AG04450 (cell line): ENCODE data around the gene VWA5B1. TPM values are rescaled to one million over a fixed set of nuclear protein-coding genes. Genes with fewer than 3 reads are reported as not detected.

ENCODE experiments used
- CTCF ChIA-PET: fragments of 300-600, 350-600 bp; formaldehyde crosslinking; extraction: SDS; loops from one replicate; lab custom pipeline; 2022; ENCODE audit warnings: antibody characterized with exemption, inconsistent platforms; lab: Charles Lee
- POLR2A ChIA-PET: fragments of 350-600 bp; formaldehyde crosslinking; extraction: SDS; loops from one replicate; lab custom pipeline; 2021; ENCODE audit warnings: antibody characterized with exemption, inconsistent platforms; lab: Yijun Ruan, JAX
- DNase-seq: peaks from one replicate; pipeline ENCODE4 v3.0.0-alpha.2; 2011; ENCODE audit warnings: low read depth, low spot score
- H3K27ac ChIP-seq: one replicate; pipeline ENCODE4 v1.5.1; 2012; ENCODE audit warnings: low read depth, low read length, control low read depth
- H3K27me3 ChIP-seq: one replicate; pipeline ENCODE4 v1.6.0; 2012; ENCODE audit warnings: low read length; ENCODE audit not compliant: control insufficient read depth, insufficient read depth
- H3K4me3 ChIP-seq: 2 replicates; pipeline ENCODE4 v1.5.1; 2011; ENCODE audit warnings: mild to moderate bottlenecking, low read depth, low read length, control low read depth
- H3K9me3 ChIP-seq: 2 replicates; pipeline ENCODE4 v1.5.1; 2012; ENCODE audit warnings: low read length; ENCODE audit not compliant: control insufficient read depth, insufficient read depth
- polyA plus RNA-seq: library from polyadenylated mRNA; depleted of rRNA; stranded (reverse); fragments of >200 nt; gene quantifications from 2 replicates; pipeline ENCODE4 v1.2.3, GENCODE V29; 2011
- TF ChIP-seq, protein P1 (sequence below): IDR thresholded peaks from 2 replicates; pipeline ENCODE4 v1.5.1; 2011; ENCODE audit warnings: low read depth, low read length, control low read depth, inconsistent platforms

The VWA5B1 gene
- polyA plus RNA-seq, 1 experiment: not detected

DNA sequence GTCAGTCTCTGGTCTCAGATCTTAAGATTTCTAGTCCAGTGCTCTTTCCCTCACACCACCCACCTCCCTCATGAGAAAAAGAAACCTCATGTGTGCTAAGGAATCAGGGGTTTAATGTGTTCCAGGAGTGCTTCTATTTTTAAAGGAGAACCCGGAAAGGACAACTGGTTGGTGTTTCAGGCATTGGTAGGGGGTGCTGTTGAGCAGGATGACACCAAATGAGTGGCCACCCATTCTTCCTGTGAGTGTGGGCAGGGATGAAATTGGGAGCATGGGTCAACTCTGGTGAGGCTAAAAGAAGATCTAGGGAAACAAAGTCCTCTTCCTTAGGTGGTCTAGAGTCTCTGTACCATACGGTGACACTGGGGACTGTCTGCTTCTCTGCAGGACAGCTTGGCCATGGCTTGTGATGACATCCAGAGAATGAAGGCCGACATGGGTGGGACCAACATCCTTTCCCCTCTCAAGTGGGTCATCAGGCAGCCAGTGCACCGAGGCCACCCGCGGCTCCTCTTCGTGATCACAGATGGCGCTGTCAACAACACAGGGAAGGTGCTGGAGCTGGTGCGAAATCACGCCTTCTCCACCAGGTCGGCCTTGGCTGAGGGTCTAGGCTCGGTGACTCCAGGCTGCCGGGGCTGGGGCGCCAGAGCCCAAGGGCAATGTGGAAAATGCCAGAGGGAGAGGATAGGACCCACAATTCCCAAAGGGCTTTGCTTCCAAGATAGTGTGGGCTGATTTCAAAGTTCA is 39.3 kb downstream of the VWA5B1 start:
- Histone ChIP-seq H3K9me3 (peaks cover 2% of the 10 kb centered on the region; the same call in 1 of the 2 replicates), H3K4me3 (no peak overlapping the region), H3K27ac (no peak overlapping the region), H3K27me3 (peaks cover 15% of the 10 kb centered on the region)
- POLR2A ChIA-PET: no interaction called here
- CTCF ChIA-PET: interaction anchor here (0.6 to 0.7 kb wide), 4 partner anchors 12 to 1525 kb away, joined by 3 to 5 read pairs (median 4); no protein-coding TSS in a partner anchor
- TF ChIP-seq, protein P1, sequence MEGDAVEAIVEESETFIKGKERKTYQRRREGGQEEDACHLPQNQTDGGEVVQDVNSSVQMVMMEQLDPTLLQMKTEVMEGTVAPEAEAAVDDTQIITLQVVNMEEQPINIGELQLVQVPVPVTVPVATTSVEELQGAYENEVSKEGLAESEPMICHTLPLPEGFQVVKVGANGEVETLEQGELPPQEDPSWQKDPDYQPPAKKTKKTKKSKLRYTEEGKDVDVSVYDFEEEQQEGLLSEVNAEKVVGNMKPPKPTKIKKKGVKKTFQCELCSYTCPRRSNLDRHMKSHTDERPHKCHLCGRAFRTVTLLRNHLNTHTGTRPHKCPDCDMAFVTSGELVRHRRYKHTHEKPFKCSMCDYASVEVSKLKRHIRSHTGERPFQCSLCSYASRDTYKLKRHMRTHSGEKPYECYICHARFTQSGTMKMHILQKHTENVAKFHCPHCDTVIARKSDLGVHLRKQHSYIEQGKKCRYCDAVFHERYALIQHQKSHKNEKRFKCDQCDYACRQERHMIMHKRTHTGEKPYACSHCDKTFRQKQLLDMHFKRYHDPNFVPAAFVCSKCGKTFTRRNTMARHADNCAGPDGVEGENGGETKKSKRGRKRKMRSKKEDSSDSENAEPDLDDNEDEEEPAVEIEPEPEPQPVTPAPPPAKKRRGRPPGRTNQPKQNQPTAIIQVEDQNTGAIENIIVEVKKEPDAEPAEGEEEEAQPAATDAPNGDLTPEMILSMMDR: peak; percentile 14; the same call in 1 of the 2 replicates
- DNase-seq: no peak

DNA sequence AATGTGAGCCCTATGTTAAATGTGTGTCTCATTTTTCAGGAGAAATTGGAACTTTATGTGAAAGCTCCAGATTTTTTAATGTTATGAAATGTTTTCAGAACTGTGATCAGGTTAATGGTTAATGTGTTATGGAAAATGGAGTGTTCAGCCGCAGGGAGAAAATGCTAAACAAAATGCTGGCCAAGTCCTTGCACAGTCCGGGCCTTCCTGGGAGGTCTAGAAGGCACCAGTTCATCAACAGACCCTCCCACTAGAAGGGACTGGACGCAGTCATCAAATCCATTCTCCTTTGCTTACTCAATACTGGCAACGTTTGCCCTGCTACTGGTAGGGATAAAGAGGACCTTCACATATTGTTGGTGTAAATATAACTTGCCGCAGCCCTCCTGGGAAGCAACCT is 43.4 kb downstream of the VWA5B1 start:
- TF ChIP-seq, protein P1: no peak
- CTCF ChIA-PET: interaction anchor here (0.5 to 1.4 kb wide), 2 partner anchors 10 to 121 kb away, joined by 3 to 12 read pairs; no protein-coding TSS in a partner anchor
- no peak for DNase-seq
- Histone ChIP-seq H3K27ac (no peak overlapping the region), H3K27me3 (peaks cover 22% of the 10 kb centered on the region), H3K9me3 (peaks cover 2% of the 10 kb centered on the region; the same call in 1 of the 2 replicates), H3K4me3 (no peak overlapping the region)
- POLR2A ChIA-PET: no interaction called here

DNA sequence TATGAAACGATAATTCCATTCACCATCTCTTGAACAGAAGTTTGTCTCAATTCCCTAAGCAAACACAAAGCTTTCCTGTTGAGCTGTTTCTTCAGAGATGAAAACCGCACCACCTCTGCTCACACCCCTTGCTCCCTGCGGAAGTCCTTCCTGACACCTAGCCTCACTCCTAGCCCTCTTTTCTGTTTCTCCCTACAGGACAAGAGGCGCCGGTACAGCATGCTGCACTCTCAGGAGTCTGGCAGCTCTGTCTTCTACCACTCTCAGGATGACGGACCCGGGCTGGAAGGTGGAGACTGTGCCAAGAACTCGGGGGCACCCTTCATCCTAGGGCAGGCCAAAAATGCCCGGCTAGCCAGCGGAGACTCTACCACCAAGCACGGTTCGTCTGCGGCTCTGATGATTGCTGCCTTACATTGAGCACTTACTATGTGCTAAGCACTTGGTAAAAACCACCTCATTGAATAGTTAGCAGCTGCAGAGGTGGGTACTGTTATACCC is 45.5 kb downstream of the VWA5B1 start:
- Histone ChIP-seq H3K4me3 (no peak overlapping the region), H3K9me3 (no peaks in the 10 kb centered on the region), H3K27ac (no peak overlapping the region), H3K27me3 (peaks cover 30% of the 10 kb centered on the region)
- POLR2A ChIA-PET: no interaction called here
- no peak for DNase-seq
- CTCF ChIA-PET: no interaction called here
- TF ChIP-seq, protein P1: no peak

DNA sequence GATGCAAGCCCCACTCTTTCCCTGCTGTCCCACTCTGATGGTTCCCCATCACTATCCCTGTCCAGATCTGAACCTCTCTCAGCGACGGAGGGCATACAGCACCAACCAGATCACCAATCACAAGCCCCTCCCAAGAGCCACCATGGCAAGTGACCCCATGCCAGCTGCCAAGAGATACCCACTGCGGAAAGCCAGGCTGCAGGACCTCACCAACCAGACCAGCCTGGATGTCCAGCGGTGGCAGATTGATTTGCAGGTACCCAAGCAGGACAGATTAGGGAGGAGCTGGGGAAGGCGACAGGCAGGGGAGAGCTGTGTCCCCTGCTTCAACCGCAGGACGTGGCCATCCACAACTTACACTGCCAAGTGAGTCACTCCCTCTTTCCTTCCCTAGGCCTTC is 46.9 kb downstream of the VWA5B1 start:
- TF ChIP-seq, protein P1: no peak
- no peak for DNase-seq
- POLR2A ChIA-PET: no interaction called here

More for the DNA sequence above, 46.9 kb downstream of the VWA5B1 start:
- H3K27me3 ChIP-seq: peaks cover 39% of the 10 kb centered on the region
- H3K9me3 ChIP-seq: no peaks in the 10 kb centered on the region; the same call in 1 of the 2 replicates
- CTCF ChIA-PET: no interaction called here
- no peak overlapping the region for H3K27ac ChIP-seq
- no peak overlapping the region for H3K4me3 ChIP-seq
